OCI-LY1 (cell line): ENCODE measurements around the gene MAD1L1.

ENCODE experiments used
- EZH2 ChIP-seq: fragments of 200-600 bp; sonication (generic), shearing (Covaris generic); IDR thresholded peaks from 2 replicates; pipeline ENCODE4 v1.8.0; 2017; ENCODE audit warnings: borderline replicate concordance, mixed run types, mild to moderate bottlenecking, antibody characterized with exemption, low read length, moderate library complexity, mixed read lengths
- TF ChIP-seq, protein P1 (sequence below): fragments of 200-600 bp; sonication (generic), shearing (Covaris generic); IDR thresholded peaks from 2 replicates; pipeline ENCODE4 v1.5.1; 2017; ENCODE audit warnings: mild to moderate bottlenecking, antibody characterized with exemption, low read length, moderate library complexity, mixed read lengths

DNA sequence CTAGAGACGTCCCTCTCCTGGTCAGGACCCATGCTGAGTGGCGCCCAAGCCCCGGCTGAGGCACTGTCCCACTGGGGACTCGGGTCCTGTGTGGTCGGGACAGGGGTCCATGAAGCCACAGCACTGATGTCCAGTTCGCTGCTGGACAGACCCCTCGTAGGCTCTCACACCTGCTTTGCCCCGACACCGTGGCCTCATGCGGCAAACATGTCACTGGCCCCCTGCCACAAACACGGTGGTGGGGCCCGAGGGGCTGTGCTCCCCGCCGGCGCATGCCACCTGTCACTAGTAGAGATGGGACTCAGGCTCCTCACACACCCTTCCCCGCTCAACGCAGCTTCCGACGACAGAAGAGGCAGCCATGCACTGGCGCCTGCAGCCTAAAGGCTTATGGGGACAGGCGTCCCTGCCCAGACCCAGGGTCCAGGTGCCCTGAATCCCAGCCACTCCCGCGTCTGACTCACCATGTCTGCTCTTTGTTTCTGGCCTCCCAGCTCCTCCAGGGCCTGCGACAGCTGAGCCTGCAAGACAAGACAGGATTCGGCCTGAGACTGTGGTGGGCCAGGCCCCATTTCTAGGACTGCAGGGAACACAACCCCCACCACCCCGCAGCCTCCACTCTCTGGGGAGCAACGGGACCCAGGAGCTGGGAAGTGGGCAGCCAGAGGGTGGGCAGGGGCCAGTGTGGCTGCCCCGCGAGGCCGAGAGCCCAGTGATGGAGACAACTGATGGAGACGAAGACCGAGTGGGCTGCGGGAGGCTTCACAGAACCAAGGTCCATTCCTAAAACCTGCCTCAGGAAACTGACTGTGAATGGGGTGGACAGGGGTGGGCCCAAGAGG, 230.9 kb downstream of the MAD1L1 start:
- TF ChIP-seq, protein P1, sequence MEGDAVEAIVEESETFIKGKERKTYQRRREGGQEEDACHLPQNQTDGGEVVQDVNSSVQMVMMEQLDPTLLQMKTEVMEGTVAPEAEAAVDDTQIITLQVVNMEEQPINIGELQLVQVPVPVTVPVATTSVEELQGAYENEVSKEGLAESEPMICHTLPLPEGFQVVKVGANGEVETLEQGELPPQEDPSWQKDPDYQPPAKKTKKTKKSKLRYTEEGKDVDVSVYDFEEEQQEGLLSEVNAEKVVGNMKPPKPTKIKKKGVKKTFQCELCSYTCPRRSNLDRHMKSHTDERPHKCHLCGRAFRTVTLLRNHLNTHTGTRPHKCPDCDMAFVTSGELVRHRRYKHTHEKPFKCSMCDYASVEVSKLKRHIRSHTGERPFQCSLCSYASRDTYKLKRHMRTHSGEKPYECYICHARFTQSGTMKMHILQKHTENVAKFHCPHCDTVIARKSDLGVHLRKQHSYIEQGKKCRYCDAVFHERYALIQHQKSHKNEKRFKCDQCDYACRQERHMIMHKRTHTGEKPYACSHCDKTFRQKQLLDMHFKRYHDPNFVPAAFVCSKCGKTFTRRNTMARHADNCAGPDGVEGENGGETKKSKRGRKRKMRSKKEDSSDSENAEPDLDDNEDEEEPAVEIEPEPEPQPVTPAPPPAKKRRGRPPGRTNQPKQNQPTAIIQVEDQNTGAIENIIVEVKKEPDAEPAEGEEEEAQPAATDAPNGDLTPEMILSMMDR: no peak
- TF ChIP-seq EZH2: no peak
